CD4-positive, alpha-beta T cell treated with Interleukin-17A for 1 hour (primary cell): ENCODE results near the gene PIGA.
A peak's percentile ranks its signal among the peaks of the same experiment; 100 is the strongest.
"Not testable (repeated sequence)": the region's sequence is repeated elsewhere in the genome, so short reads cannot be mapped to it uniquely, and the experiment has no call there.

Experiments used
- DNase-seq: peaks from one replicate; pipeline ENCODE4 v3.0.0-alpha.2; 2020

Gene PIGA

GRCh38 chrX:15320297-15320696 is 15.0 kb downstream of the PIGA start:
- no peak for DNase-seq

GRCh38 chrX:15319075-15319474 is 16.2 kb downstream of the PIGA start:
- no peak for DNase-seq

DNA sequence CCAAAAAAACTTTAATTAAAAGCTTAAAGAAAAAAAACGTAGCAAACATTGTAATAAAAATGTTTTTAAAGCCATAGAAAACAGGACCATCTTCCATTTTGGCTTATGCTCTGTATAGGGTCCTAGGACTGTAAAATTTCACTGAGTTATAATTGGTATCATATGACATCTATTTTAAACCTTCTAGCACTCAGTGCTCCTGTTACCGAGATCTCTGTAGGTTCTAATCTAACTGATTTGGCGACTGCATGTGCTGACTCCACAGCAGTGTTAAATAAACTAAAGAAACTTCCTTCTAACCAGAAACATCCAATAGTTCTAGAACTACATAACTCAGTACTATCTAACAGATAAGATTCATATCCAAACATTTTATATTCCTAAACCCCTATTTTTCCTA is 19.8 kb downstream of the PIGA start, which contains the start of gene ASB11:
TSS of gene ASB11 (minus strand) at position 132 of the 400 bp plus-strand sequence. CDS start at position 97, 35 bp downstream.
- DNase-seq = no peak

- no peak for DNase-seq
Observed at GRCh38 chrX:15314472-15314871, 20.9 kb downstream of the PIGA start.

DNA sequence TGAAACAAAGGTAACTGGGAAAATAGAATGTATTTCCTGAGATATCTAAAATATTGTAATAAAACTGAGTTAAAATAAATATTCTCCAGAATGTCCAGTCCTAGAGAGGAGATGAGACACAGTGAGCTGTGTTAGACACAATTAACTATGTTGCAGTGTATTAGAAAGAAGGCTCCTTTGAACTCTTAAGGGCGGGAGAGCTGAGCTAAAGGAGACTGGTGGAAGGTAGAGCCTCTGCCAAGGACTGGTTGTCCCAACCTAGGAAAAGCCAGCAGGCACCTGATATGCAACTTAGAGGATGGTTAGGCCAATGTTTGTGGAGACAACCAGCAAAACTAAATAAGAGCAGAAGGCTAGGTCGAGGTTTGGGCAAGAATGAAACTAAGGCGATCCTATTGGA is 24.2 kb downstream of the PIGA start:
- DNase-seq = no peak

DNA sequence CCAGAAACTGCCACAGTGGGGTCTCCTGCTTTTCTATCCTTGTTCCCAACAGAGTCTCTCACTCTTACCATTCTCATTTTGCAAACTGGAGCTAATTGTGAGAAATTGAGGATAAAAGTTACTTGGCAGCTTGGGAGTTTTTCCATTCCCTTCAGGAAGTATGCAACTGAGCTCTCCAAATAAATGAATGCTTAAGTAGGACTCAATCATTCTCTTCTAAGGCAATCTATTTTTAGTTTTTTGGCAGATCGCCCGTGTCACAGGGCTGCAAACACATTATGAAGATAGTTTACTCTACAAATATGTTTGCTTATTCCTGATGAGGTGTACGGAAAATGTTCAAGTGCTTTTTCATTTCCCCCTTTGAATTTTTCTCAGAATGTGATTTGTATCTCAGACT is 25.2 kb downstream of the PIGA start:
- DNase-seq = no peak

- DNase-seq = not testable (repeated sequence)
Observed at GRCh38 chrX:15305899-15306298, 29.4 kb downstream of the PIGA start.

DNA sequence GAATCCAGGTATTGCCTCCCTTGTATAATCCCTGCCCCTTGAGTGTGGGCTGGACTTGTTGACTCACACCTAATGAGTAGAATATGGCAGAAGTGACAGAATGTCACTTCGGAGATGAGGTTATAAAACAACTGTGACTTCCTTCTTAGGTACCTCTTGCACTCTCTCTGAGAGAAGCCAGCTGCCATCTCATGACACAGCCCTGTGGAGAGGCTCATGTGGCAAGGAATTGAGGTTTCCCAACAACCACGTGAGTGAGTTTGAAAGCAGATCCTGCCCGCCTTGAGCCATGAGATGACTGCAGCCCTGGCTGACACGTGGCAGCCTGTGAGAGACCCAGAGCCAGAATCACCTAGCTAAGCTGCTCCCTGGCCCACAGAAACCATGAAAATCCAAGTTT is 33.4 kb downstream of the PIGA start:
- no peak for DNase-seq

DNA sequence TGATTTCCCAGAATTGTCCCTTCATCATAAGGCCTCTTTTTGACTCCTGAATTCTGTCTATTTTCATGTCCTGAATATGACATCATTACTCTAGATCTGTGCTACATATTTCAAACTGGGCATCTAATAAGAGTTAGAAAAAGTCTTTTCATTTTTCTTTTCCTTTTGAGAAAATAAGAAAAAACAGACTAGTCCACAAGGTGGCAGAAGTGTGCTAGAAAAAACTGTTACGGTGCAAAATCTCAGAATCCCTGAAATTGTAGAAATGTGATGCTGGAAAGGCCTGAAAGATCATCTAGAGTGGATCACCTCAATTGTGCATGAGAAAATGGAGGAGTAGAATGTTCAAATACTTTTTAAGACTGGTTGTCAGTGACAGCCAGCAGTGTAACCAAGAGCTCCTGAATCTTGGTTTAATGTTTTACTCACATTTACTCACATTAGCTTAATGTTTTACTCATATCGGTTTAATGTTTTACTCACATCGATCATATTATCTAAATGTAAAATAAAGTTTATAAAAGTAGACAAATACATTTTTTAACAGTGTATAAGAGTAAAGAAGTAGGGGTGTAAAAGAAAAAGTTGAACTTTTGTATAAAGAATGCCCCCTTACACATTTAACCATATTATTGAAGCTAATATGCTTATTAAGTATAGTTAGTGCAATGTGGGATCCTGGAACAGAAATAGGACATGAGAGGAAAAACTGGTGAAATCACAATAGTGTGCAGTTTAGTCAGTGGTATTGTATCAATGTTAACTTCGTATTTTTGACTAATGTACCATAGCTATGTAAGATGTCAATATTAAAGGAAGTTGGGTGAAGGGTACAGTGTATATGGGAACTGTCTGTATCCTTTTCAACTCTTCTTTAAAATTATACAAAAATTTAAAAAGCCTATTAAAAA is 35.1 kb downstream of the PIGA start:
- DNase-seq = peak; percentile 2

DNA sequence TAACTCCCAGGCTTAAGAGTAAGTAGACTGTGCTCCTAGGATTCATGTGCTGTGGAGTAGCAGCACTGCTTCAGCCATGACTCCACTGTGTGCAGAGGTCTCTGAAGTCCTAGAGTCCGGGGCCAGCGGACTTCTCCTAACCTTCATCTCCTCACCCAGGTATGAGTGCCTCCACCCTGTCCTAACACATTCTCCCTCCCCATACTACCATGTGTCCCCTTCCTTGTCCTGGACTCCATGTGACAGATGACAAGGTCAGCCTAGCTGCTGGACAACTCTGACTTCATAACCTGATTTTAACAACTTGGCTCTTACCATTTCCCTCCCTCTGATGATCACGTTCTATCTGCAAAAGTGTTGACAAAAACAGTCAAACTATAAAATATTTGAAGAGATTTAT is 36.5 kb downstream of the PIGA start:
- no peak for DNase-seq

DNA sequence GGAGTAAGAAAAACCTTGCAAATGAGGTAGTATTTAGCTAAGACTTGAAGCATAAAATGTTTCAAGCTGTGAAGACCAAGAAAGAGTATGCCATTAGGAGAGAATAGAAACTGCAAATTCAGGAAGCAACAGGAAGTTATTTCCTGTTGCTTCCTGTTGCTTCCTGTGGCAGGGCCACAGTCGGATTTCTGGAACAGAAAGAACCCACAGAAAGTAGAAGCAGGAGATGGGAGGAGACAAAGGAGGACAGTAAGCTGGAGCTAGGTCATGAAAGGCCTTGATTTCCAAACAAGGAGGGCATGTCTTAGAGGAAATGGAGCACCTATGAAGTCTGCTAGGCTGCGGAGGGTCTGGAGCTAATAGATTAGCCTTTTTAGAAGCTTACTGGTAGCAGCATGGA is 37.1 kb downstream of the PIGA start:
- DNase-seq = no peak

DNA sequence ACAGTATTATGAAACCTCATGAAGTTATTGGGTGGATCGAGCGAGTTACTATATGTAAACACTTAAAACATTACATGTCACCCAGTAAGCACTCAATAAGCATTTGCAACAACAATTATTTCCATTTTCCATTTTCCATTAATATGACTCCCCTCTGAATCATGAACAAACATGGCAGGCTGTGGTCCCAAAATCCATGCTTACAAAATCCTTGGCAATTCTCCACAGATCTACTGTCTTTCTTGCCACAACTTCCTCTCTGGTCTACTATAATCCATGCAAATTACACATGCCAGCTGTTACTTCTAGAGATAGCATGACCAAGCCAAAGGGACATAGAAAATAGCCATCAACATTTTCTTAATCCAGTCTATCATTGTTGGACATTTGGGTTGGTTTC is 41.9 kb downstream of the PIGA start:
- DNase-seq = no peak

GRCh38 chrX:15292861-15293260 is 42.5 kb downstream of the PIGA start:
- DNase-seq = no peak

GRCh38 chrX:15277604-15278003 is 57.7 kb downstream of the PIGA start:
- DNase-seq = no peak

DNA sequence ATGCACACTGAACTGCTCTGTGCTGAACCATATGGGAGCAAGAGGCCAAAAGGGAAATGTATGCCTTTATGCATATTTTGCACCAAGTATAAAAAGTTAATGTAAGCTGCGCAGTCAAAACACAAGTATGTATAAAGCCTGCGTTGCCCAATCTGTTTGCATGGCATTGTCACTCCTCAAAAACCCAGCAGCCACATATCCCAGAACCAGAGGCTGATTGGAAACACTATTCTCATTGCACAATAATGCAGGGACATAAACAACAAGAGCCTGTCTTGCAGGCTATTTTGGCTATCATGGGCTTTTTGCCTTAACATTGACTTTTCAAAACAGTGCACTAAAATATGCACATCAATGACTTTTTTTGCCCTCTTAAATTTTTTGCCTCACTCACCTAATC is 60.4 kb downstream of the PIGA start:
- DNase-seq = no peak

DNA sequence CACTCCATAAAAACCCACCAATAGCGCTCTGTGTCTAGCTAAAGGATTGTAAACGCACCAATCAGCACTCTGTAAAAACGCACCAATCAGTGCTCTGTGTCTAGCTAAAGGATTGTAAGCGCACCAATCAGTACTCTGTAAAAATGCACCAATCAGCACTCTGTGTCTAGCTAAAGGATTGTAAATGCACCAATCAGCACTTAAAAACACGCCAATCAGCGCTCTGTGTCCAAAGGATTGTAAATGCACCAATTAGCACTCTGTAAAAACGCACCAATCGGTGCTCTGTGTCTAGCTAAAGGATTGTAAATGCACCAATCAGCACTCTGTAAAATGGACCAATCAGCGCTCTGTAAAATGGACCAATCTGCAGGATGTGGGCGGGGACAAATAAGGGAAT is 62.0 kb downstream of the PIGA start:
- DNase-seq = not testable (repeated sequence)

DNA sequence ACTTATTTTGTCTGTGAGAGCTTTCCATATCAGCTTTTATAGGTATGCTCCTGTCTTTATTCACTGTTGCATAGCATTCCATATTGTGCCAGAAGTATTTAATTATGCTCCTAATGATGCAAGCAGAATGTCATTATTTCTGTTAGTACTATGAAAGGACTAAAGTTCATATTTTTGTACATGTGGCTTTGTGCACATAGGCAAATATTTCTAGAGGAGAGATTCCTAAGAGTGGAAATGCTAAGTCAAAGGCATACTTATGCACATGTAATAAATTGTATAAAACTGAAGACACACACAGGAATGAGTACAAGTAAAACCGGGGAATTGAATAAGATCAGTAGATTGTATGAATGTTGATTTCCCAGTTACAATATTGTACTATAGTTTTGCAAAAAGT is 63.6 kb downstream of the PIGA start:
- DNase-seq = no peak

GRCh38 chrX:15269618-15270521 is 65.5 kb downstream of the PIGA start, which contains the start of gene ASB9:
Gene ASB9, minus strand, starts transcription at chrX:15270083. Its CDS starts 209 bp downstream, at chrX:15269874.
- DNase-seq = peak; percentile 41
